Measurements from ENCODE around the gene PRPS1L1.

The PRPS1L1 gene

DNA sequence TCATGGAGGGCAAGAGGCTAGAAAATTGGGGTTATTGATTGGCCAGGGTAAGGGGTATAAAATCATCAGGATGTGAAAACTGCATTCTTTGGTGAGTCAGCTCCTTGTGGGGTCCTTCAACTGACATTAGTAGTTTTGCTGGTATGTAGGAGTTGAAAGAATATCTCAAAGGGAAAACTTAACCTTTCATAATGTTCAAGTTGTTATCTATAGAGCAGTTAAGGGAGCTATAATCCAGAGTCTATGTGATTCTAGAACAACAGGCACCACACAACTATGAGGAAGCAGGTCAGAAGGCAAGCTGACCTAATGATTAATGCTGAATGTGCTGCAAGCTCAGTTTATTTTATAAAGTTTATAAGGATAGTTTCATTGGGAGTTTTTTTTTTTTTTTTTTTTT is 13.7 kb downstream of the PRPS1L1 start:
- no peak for DNase-seq

DNA sequence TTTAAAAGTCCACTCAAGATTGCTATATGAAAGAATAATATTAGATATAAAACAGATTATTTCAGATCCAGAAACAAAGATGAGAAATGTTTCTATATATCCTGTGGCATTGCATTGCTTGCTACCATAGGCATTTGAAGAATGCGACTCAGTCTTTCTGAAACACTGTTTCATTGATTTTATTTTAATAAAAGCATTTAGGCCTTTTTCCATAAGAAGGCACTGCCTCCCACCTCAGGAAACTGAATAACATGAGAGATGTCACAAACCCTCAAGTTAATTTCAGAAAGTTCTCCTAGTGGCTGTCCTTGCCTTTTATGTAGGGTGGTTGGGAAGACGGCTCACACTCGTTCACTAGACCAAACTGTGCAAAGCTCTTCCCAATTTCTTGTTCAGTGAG is 23.3 kb downstream of the PRPS1L1 start:
- DNase-seq: no peak

DNA sequence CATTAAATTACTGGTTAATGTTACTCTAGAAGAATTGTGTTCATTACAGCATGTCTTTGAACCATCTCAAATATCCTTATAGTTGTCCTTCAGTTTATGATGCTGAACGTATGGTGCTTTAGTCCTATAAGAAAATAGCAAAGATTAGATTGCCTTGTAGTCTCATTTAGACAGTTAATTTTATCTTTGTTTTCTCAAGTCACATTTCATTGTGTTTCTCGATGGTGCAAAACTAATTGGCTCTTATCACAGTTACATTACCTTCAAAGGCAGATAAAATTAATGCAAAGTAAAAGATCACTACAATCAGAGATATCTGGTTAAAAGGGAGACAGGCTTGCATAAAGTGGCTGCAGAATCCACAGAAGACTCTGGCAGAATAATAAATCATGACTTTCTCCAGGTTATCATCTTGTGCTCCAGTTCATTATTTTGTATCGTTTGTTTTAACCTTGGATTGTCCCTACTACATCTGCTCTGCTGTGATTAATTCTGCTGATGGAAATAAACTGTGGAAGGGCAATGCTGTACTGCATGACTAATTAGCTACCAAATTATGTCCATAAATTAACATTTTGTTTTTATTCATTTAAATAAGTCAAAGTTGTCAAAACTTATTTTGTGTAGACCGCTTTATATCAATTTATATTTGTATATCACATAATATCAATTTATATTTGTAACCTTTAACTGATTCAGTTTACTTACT is 24.2 kb downstream of the PRPS1L1 start:
- DNase-seq: no peak

DNA sequence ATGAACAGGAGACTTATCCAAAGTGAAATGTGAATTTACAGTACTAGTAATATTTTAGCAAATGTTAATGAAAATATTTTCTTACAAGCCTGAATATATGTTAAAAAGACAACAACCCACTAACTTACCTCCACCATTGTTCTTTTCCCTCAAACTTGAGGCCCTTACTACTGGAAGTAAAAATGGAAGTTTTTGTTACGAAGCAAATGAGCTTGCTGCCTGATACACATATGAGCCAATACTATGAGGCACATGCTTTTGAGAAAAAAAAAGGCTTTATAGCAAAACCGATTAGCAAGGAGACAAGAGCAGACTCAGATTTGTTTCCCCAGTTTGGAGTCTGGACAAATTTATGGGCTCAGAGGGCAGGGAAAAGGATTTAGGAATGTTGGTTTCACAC is 29.0 kb downstream of the PRPS1L1 start:
- DNase-seq: no peak

DNA sequence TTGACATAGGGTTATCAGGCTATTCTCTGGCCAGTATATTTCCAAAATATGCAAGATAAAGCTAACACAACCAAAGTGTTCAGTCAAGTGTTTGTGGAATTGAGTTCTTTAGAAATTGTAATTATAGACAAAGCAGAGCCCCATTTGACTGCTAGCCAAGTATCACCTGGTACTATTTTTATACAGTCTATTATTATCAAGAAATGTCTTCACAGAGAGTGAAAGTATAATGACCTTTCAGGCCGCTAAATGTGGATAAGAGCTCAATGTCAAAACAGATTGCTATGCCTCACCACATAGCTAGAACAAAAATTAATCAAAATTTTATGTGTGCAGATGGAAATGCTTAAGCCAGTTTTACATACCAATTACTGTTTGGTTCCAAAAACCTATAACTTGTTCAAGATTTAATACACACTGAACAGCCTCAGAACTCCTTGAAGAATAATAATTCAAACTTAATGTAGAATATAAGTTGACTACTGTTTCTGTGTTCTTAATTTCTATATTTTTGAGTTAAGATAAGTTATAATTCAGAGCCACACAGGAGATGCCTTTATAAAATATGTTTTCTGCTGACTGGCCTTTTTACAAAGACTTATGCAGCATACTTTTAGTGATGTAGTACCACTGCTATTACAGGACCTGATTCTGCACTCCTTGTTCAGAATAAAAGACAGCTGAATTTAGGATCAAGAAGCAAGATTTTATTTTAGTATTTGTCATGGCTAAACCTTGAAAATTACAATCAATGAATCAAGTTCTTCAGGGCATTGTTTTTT is 31.0 kb downstream of the PRPS1L1 start:
- DNase-seq: no peak

DNA sequence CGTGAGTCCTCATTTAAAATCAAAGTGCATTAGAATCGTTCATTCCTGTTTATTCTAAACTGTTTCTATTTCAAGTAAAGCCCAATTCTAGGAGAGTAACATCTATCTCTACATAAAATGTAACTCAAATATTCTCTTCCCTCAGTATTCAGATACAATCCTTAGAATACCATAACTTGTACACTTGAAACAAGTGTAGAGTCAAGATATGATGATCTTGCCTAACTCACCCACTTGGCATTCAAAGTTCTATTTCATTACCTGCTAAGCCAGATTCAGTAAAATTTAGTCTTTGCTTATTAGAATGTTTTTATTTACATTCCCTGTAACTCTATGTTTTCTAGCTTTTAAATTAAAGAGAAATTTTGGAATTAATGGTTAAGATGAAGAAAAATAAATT is 31.6 kb downstream of the PRPS1L1 start:
- no peak for DNase-seq

DNA sequence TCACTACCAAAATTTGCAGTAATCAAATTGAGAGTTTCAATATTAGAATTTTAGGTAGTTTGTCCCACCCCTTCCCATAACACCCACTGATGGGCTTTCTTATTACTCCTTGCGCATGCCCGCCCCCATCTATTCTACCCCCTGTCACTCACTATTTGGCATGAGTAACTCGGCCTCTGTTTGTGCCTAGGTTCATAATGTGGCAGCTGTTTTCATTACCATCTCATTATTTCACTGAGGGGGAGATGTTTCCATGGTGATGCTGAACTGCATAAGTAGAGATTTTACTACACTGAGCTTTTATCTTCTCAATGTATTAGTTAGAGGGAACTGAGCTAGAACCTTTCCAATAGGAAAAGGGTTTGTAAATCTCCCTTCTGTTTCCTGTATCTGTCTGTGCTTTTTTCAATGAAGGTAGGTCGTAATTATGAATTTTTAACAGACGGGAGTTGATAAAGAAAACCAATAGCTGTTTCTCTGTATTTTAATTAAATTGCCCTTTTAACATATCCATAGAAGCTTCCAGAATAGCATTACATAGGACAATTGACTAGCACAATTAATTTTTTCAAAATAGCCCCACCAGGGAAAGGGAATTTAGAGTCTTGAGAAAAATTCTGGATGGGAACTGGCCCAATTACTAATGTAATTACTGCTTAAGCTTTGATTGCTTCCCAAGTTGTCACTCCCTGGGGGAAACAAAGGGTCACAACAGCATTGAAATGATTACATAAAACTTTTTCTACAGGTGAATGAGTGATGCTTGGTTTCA is 33.4 kb downstream of the PRPS1L1 start:
- no peak for DNase-seq

DNA sequence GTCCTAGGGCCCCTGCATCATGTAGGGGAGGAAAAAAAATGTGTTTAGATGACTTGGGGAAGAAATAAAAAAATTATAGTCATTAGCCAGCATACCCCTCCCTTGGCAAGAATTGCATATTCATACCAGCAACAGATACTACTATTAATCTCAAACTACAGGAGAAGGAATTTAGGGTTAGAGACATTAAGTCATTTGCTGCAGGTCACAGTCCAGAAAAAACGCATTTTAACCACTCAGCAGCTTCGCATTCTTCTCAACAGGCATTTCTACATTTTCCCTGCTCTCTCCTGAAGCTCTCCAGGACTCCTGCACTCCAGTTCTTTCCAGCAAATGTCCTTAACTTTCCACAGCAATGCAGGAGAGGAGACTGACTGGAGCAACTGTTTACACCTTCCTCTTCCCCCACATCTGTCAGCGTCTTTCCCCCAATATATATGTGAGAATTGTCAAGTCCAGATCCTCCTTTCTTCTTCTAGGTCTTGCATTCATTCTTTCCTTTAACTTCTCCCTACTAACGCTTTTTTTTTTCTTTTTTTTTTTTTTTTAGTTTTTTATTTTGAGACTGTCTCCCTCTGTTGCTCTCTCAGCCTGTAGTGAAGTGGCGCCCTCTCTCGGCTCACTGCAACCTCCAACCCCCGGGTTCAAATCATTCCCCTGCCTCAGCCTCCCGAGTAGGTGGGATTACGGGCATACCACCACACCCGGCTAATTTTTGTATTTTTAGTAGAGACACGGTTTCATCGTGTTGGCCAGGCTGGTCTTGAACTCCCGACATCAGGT is 35.6 kb downstream of the PRPS1L1 start:
- no peak for DNase-seq

DNA sequence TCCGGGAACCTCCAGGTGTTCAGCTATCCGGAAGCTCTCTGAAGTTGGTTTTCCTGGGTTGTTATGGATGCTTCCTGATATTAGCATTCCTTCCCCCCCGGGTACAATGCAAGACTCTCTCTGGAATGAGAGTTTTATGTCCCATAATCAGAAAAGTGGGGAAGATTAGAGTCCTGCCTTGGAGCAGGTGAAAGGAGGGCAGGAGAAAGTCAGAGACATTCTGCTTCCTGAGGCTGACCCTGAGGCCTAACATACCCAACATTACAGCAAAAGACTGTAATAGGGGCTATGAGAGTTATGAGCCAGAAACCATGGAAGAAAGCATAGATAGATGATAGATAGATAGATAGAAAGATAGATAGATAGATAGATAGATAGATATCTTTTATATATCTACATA is 36.9 kb downstream of the PRPS1L1 start:
- DNase-seq: no peak

DNA sequence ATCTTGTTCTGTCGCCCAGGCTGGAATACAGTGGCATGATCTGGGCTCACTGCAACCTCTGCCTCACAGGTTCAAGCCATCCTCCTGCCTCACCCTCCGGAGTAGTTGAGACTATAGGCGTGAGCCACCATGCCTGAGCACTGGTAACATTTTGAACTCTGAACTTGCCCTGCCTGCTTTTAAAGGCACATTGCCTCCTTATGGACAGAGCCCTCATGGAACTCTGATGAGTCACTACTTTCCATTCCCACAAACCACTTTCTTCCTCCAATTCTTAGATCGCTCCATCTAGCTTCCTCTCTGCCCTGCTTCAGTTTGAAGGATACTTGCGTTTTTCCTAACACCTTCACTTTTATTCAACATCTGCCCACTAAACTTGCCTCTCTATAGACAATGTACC is 38.1 kb downstream of the PRPS1L1 start:
- no peak for DNase-seq

DNA sequence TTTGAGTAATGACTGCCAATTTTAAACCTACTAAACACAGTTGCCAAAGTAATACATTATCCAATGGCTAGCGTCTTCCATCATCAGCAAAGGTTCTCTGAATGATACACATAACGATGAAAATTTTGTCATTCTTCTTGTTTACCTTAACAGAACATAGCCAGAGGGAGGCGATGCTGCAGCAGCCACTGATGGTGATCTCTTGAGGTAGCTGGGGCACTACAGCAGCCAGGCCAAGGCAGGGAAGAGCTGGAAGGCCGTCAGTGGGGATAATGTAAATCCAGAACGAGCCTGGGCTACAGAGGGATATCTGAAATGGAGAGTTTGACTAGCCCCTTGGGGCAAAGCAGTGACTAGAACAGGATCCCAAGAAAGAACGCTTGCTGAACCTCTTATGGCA is 38.8 kb downstream of the PRPS1L1 start:
- DNase-seq: no peak

DNA sequence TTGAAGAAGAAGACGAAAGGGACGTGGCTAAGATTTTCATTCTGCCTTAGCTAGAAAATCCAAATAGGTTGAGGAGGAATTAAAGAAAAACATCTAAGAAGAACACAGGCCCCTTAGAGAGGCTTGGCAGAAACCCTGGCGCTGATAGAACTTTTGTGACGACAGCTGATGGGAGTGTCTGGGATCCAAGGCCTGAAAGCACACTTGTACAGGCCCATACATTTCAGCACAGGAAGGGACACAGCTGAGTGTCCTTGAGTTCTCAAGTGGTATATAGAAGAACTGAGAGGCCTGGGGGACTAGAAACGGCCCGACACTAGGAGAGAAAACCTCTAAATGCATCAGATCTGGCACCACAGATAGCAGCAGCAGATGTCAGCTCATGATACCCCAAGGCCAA is 39.5 kb downstream of the PRPS1L1 start:
- no peak for DNase-seq

DNA sequence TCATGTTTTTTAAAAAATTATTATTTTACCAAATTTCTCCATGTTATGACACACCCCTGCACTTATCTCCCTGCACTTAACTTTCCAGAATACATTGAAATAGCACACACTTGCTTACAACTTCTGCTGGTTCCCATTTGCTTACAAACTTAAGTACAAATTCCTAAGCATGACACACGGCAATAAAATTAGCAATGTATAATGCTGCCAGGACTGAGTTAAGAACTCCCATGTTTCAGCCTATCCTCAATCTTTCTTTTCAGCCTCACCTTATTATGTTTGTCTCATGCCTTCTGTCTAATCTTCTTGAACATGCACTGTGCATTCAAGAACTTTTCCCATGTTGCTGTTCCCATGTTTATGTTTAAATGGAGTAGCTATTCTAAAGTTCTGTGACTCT is 40.8 kb downstream of the PRPS1L1 start:
- DNase-seq: no peak

DNA sequence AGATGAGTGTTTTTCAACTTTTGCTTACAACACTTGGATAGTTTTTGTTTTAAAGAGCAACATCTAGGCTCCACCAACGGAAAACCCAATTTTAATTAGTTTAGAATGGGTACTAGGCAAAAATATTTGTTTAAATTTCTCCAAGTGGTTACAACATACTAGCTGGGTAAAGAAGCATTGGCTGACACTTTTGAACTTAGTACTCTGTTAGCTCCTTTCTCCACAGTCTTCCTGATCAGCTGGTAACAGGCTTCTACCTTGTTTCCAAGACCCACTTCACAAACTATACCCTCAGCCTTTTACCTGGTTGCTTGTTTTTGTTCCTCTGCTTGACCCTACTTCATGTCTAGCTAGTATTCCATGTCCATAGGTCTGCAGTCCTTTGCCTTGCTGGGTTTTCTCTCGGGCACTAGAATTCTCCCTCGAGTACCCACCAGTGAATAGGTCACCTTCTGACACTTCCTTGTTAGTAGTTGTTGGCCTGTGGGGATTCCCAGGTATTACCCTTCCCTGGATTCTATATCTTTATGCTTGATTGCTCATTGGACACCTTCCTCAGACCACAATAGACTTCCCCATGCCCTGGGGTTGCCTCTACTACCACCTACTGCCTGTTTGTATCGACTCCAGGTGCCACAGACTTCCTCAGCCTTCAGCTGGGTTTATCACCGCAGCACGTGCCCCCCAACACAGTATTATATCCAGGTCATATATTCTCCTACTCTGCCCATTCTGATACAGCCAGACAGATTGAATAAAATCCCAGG is 42.0 kb downstream of the PRPS1L1 start:
- no peak for DNase-seq

DNA sequence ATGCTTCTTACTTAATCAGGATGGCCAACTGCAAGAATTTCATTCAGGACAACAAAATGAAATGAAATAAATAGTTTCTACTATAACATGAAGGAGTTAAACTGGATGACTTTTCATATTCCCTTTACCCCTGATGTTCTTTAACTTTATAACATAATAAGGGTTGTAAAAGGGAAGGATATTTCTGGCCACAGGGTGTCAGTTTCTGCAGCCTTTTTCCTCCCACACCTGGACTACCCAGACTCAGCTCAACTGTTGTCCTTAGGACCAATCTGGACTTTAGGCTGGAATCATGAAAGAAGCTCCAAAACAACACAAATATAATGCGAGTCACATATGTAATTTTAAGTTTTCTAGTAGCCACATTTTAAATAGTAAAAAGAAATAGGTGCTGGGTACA is 43.4 kb downstream of the PRPS1L1 start:
- DNase-seq: no peak

DNA sequence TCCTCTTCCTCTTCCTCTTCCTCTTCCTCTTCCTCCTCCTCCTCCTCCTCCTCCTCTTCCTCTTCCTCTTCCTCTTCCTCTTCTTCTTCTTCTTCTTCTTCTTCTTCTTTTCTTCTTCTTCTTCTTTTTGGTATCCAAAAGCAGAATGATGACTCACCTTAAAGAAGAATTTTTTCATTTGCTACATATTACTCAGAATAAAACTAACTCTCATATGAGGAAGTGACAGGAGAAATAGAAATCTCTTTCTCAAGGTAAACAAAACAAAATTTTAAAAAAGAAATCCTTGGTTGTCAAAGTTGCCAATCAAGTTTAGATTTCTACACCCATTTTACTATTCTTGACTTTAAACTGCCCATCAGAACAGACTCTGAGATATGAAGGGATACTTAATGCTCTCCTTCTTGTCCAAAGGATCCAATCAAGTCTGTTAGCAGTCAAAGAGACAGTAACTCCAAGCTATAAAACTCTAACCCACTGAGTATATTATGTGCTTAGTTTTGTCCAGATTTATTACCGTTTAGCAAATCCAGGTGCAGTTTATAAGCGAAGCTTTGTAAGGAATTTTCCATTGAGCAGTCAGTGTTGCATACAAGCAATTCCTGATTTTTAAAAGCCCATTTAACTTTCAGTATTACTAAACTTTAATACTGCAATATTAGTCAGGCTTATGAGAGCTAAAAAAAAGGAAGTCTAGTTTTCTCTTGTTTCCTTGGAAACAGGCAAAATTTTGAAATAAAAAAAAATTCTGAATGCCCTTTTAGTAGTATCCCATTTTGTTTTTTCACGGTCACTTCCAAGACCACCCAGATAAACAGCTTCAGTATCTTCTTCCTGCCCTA is 44.2 kb downstream of the PRPS1L1 start:
- no peak for DNase-seq

DNA sequence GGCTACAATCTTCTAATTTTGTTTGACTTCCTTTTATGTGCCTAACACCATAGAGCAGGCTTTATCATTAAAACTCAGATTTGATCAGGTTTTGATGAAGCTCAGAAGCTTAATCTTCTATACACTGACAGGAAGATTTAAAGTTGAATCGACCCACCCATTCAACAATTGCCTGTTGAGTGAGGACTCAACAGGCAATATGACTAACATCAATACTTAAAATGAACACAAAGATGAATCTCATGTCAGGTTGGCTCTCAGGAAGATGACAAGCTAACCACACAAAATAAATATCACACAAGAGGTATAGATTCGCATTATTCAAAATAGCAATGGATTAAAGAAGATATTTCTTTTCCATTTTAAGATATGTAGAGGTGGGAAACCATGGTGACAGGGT is 50.7 kb downstream of the PRPS1L1 start:
- no peak for DNase-seq

Data from SIG-M5 (cell line).